HFF-Myc (cell line): Measurements from ENCODE around the gene SYNGR4.

Experiments
- DNase-seq: peaks from one replicate; pipeline ENCODE4 v3.0.0-alpha.2; 2011; ENCODE audit warnings: low read depth; ENCODE audit errors: extremely low read depth
- H3K4me3 ChIP-seq: replicated peaks from 2 replicates; pipeline ENCODE4 v1.5.1; 2011; ENCODE audit warnings: low read depth, mild to moderate bottlenecking, control low read depth, low read length
- TF ChIP-seq, protein P1 (sequence below): IDR thresholded peaks from 2 replicates; pipeline ENCODE4 v1.5.1; 2012; ENCODE audit warnings: mild to moderate bottlenecking, low read depth, low read length, control low read depth; ENCODE audit errors: missing control alignments

SYNGR4 gene

DNA sequence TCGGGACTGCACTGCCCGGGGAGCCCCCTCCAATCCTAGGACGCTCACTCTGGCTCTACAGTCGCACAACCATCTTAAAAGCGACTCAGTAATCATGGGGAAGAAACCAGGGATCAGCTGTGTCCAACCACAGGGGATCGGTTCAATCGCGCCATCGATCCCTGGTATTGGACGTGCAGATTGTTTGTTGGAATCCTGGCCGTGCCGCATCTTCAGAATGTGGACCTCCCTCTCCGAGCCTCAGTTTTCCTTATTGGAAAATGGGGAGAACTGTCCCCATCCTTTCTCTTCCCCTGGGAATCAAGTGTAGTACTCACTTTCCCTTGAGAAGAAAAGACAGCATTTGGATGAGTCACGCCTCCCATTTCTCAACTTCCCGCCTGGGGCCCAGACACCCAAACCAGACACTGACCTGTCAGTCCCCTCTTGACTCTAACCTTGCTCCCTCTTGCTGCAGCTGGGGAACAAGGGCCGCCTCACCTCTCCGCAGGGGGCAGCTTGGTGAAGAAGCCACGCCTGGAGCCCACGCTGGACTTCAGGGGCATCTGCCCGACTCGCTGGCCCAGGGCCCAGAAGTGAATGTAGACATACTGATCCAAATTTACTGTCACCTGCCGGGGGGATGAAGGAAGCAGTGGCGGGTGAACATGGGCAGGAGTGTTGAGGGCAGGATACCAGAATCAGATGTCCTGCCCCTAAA, 21.2 kb upstream of the SYNGR4 start:
- TF ChIP-seq, protein P1, sequence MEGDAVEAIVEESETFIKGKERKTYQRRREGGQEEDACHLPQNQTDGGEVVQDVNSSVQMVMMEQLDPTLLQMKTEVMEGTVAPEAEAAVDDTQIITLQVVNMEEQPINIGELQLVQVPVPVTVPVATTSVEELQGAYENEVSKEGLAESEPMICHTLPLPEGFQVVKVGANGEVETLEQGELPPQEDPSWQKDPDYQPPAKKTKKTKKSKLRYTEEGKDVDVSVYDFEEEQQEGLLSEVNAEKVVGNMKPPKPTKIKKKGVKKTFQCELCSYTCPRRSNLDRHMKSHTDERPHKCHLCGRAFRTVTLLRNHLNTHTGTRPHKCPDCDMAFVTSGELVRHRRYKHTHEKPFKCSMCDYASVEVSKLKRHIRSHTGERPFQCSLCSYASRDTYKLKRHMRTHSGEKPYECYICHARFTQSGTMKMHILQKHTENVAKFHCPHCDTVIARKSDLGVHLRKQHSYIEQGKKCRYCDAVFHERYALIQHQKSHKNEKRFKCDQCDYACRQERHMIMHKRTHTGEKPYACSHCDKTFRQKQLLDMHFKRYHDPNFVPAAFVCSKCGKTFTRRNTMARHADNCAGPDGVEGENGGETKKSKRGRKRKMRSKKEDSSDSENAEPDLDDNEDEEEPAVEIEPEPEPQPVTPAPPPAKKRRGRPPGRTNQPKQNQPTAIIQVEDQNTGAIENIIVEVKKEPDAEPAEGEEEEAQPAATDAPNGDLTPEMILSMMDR = no peak
- no peak overlapping the region for H3K4me3 ChIP-seq
- DNase-seq = no peak

DNA sequence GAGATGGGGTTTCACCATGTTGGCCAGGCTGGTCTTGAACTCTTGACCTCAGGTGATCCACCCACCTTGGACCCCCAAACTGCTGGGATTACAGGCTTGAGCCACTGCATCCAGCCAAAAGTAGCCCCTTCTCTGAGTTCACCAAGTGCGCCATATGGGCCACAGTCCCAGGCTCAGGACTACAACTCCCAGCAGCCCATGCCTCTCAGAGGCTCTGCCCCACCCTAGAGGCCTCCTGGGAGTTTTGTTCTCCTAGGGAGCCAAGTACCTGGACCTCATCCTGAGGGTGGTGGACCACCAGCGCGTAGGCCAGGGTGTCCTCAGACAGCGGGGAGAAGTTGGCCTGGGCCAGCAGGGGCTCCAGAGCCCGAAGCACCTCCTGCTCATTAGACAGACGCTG, 19.3 kb upstream of the SYNGR4 start:
- TF ChIP-seq, protein P1 = no peak
- DNase-seq = no peak
- no peak overlapping the region for H3K4me3 ChIP-seq

DNA sequence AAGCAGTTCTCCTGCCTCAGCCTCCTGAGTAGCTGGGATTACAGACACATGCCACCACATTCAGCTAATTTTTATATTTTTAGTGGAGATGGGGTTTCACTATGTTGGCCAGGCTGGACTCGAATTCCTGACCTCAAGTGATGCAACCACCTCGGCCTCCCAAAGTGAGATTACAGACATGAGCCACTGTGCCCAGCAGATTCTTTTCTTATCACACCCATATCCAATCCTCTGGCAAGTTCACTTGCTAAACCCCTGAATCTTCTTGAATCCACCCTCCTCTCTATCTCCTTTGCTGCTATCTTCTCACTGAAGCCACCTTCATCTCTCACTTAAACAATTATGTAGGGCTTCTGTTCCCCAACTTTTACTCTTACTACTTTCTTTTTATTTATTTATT, 18.0 kb upstream of the SYNGR4 start:
- H3K4me3 ChIP-seq = no peak overlapping the region
- DNase-seq = no peak
- TF ChIP-seq, protein P1 = no peak

DNA sequence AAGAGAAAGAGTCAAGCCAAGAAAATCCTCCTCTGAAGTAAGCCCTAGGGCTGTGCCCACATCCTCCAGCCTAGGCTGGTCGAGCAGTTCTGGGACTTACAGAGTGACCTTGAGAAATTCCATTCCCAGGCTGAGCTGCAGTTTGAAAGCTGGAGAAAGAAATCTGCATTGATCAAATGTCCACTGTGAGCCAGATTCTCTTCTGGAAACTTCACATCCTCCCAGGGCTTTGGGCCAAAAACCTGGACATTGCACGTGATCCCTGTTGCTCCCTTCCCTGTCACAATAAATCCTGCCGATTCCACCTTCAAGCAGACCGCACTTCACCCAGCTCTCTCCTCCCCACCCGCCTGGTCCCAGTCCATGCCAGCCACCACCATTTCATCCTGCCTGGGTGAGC, 16.1 kb upstream of the SYNGR4 start:
- TF ChIP-seq, protein P1 = no peak
- H3K4me3 ChIP-seq = no peak overlapping the region
- no peak for DNase-seq

DNA sequence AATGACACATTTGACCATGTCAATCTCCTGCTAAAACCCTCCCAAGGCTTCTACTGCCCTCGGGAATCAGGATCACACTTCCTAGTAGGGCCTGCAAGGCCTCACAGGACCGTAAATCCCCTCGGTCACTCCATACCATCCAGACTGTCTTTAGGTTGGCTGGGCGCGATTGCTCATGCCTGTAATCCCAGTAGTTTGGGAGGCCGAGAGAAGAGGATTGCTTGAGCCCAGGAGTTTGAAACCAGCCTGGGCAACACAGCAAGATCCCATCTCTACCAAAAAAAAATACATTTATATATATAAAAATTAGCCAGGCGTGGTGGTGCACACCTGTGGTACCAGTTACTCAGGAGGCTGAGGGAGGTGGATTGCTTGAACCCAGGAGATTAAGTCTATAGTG, 15.4 kb upstream of the SYNGR4 start:
- TF ChIP-seq, protein P1 = no peak
- DNase-seq = no peak
- no peak overlapping the region for H3K4me3 ChIP-seq

DNA sequence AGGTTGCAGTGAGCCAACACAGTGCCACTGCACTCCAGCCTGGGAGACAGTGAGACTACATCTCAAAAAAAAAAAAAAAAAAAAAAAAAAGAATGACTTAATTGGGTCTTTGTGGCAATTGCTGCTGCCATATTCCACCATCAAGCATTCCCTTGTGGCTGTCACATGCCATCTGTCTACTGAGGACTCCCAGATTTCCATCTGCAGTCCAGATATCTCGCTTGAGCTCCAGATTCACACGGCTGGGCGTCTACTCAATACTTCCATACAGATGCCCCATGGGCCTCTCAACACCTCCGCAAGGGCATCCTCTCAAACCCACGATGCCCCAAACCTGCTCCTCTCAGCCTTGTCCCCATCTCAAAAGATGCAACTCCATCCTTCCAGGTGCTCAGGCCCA, 13.3 kb upstream of the SYNGR4 start:
- DNase-seq = no peak
- TF ChIP-seq, protein P1 = no peak
- no peak overlapping the region for H3K4me3 ChIP-seq

DNA sequence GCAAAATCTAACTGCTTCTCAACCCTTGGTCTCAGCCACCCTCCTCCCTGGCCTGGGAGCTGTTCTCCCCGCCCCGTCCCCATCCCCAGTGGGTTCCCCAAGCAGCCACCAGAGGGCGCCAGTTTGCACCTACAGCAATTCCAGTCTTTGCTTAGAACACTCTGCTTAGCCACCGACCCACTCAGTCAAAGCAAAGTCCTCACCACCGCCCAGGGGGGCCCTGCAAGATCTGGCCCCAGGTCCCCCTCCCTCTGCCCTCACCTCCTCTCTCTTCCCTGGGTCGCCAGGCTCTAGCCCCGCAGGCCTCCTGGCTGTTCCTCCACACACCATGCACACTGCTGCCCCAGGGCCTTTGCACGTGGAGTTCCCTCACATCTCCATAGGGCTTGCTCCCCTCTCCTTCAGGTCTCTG, 12.8 kb upstream of the SYNGR4 start:
- no peak for DNase-seq
- TF ChIP-seq, protein P1 = peak; percentile 92
- no peak overlapping the region for H3K4me3 ChIP-seq
